ENCODE data around the gene C16orf87.

Gene C16orf87

DNA sequence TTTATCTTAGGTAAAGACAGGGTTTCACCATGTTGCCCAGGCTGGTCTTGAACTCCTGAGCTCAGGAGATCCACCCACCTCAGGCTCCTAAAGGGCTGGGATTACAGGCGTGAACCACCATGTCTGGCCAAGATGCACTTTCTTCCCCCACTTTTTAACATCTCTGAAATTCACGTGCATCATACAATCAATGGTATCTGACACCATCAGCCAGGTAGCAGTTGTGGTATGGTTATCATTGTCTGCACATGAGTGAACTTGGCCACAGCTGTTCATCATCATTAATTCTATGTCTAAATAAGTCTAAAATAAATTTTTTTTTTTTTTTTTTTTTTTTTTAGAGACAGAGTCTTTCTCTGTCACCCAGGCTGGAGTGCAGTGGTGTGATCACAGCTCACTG is 48.7 kb downstream of the C16orf87 start:
- in situ Hi-C loops (cut with HindIII; ENCODE audit: low pct_ligation_motif_present, low pct_unique_long_range_greater_than_20kb, low sequenced_read_pairs) = no loop called here
- DNase-seq = no peak

DNA sequence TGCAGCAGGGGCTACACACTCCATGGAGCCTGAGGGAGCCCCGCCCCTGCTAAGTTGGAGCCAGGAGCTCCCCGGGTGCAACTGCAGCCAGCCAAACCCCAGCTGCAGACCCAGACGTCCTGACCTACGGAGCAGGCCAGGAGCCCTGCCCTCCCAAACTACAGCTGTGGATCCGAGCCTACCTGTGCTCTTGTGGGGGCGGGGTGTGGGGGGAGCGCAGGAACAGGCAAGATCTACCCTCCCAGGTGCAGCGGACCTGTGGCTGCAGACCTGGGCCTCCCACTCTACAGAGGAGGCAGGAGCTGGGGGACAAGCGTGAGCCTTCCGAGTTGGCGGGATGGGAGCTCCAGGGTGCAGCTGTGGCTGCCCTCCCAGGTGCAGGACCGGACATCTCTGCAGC is 53.2 kb downstream of the C16orf87 start:
- in situ Hi-C loops (cut with HindIII; ENCODE audit: low pct_ligation_motif_present, low pct_unique_long_range_greater_than_20kb, low sequenced_read_pairs) = no loop called here
- DNase-seq = no peak

DNA sequence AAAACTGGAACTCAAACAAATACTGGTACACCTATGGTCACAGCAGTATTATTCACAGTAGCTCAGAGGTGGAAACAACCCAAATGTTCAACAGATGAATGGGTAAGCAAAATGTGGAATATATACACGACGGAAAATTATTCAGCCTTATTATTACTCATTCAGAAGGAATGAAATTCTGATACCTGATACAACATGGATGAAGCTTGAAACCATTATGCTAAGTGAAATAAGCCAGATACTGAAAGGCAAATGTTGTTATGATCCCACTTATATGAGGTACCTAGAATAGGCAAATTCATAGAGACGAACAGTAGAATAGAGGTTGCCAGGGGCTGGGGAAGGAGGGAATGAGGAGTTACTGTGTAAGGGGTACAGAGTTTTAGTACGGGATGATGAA is 55.8 kb downstream of the C16orf87 start:
- DNase-seq = no peak
- in situ Hi-C loops (cut with HindIII; ENCODE audit: low pct_ligation_motif_present, low pct_unique_long_range_greater_than_20kb, low sequenced_read_pairs) = no loop called here

DNA sequence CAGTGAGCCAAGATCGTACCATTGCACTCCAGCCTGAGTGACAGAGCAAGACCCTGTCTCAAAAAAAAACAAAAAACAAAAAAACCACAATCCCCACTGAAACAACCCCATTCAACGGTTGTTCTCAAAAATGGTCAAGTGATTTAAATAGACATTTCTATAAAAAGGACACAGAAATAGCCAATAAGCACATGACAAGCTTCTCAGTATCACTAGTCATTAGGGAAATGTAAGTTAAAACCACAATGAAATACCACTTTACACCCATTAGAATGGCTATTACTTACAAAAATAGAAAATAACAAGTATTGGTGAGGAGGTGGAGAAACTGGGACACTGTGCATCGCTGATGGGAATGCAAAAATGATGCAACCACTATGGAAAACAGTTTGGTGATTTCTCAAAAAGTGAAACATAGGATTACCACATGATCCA is 56.2 kb downstream of the C16orf87 start:
- in situ Hi-C loops (cut with HindIII; ENCODE audit: low pct_ligation_motif_present, low pct_unique_long_range_greater_than_20kb, low sequenced_read_pairs) = no loop called here
- DNase-seq = no peak

DNA sequence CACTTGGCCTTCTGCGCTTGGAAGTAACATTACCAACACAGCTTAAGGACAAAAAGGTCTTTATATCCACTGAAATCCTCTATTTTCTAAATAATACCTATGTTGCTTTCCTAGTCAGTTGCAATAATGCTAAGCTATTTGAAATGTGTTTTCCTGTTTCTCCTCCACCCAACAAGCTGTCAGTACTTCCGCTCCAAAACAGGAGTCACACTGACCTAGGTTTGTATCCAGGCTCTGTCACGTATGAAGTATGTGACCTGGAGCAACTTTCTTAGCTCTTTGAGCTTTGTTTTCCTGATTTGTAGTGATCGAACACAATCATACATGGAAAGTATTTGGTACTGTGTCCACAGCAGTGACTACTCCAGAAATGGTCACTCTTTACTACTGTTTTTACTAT is 58.5 kb downstream of the C16orf87 start:
- in situ Hi-C loops (cut with HindIII; ENCODE audit: low pct_ligation_motif_present, low pct_unique_long_range_greater_than_20kb, low sequenced_read_pairs) = no loop called here
- DNase-seq = no peak

DNA sequence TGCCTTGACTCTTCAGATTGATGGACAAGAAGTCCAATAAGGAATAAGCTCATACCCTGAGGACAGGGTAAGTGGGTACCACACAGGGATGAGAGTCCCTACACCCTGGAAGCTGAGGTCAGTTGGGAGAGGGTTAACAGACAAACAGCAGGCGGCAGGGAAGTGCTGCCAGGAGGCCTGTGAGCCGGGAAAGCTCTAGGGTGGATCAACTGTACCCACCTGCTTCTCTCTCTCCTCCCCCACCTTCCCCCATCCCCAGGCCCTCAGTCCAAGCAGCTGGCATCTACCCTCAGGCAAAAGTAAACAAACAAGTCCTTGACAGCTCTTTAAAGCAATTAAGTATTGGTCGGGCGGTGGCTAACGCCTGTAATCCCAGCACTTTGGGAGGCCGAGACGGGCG is 62.2 kb downstream of the C16orf87 start:
- DNase-seq = no peak

DNA sequence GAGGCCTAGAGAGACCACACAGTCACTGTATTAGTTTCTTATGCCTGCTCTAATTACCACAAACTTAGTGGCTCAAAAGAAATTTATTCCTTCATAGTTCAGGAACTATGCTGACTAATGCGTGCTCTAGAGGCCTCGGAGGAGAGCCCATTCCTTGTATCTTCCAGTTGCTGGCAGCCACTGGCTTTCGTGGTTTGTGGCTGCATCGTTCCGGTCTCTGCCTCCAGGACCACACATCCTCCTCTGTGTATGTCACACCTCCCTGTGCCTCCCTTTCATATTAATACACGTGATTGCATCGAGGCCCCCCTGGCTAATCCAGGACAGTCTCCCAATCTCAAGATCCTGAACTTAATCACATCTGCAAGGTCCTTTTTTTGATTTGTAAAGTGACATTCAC is 65.9 kb downstream of the C16orf87 start:
- in situ Hi-C loops (cut with HindIII; ENCODE audit: low pct_ligation_motif_present, low pct_unique_long_range_greater_than_20kb, low sequenced_read_pairs) = no loop called here
- DNase-seq = peak; percentile 30

More for the DNA sequence above, 62.2 kb downstream of the C16orf87 start:
- in situ Hi-C loops (cut with HindIII; ENCODE audit: low pct_ligation_motif_present, low pct_unique_long_range_greater_than_20kb, low sequenced_read_pairs) = no loop called here

DNA sequence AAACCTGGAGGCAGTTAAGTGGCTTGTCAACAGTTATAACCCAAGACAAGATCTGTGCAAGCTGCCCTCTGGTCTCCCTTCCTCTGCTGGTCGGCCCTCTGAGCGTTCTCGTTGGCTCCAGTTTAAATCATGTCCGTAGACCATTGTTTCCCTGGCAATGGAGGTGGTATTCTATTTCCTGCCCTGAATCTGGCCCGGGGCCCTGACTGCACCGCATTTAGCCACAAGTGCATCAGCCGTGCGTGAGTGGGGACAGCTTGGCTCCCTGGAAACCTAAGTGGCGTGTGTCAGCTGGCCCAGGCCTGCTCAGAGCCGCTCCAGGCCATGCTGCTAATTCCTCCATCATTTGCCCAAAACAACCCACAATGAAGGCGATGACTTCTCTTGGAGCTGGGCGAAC is 67.8 kb downstream of the C16orf87 start:
- in situ Hi-C loops (cut with HindIII; ENCODE audit: low pct_ligation_motif_present, low pct_unique_long_range_greater_than_20kb, low sequenced_read_pairs) = no loop called here
- no peak for DNase-seq

DNA sequence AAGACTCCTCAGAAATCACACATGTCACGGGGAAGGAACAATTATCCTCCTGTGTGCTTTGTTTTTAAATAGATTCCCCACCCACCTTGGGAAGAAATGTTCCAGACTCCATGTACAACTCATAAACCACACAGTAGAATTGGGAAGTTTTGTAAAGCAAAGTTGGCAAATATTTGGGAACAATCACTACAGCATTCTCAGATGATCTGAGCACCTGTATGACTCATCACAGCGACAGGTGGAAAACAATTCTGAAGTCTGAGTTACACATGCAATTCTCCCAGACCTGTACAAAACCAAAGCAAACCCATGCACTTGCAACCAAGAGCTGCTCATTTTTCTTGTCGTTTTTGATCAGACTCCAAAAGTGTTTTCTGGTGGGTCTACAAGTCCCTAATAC is 68.4 kb downstream of the C16orf87 start:
- in situ Hi-C loops (cut with HindIII; ENCODE audit: low pct_ligation_motif_present, low pct_unique_long_range_greater_than_20kb, low sequenced_read_pairs) = no loop called here
- DNase-seq = no peak

DNA sequence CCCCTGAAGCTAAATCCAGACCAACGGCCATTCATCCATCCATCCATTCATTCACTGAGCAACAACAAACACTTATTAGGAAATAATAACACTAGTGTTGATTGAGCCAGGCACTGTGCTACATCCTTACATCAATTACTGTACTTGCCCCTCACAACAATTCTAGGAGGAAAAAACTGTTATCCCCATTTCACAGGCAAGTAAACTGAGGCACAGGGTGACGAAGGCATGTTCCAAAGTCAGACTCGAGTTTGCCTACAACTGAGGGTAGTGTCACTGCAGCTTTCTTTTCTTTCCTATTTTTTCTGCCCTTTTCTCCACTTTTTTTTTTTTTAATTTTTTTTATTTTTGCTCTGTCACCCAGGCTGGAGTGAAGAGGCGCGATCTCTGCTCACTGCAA is 71.7 kb downstream of the C16orf87 start:
- no peak for DNase-seq
- in situ Hi-C loops (cut with HindIII; ENCODE audit: low pct_ligation_motif_present, low pct_unique_long_range_greater_than_20kb, low sequenced_read_pairs) = no loop called here

DNA sequence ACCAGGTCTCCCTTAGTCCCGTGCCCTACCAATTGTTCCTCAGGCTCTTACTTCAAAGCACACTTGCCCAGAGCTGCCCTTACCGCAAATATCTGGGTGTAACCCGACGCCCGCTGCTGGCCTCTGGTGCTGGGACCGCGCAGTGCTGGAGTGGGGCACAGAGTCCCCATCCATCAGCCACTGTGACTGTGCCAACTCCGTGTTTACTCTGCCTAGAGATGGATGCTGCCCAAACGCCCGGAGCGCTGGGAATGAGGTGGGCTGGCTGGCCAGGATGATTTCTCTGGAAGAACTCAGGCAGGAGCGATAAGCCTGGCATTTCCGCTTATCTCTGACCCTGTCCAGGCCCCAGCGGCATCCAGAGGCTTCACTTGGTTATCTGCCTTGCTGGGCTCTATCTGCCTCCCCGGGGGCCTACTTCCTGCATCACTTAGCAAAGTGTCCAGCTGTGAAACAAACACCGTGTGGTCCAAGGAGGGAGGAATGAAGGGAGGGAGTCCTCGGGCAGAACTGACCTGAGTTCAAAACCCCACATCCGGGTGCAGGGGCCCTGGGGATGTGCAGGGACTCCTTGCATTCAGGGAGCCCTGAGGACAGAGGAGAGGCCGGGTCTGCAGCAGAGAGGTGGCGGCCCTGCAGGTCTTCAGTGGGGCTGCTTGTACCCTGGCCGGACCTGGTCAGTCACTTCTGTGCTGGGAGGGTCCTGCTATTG is 73.5 kb downstream of the C16orf87 start:
- in situ Hi-C loops (cut with HindIII; ENCODE audit: low pct_ligation_motif_present, low pct_unique_long_range_greater_than_20kb, low sequenced_read_pairs) = no loop called here
- no peak for DNase-seq

DNA sequence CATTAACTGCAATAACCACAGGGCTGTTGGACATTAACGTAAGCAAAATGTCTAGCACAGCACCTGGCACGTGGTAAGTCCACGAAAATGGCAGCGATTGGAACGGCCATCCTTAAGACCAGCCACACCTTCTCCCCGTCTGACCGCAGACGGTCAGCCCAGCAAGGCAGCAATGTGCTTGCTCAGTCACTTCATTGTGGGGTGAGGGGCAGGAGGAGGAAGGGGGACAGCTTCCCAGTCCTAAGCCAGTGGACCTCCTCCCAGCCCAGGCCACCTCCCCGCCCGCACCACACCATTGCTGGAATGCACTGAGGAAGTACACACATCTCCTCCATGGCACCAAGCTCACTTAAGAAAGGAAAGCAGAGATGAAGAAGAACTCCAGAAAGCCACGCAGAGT is 74.2 kb downstream of the C16orf87 start:
- in situ Hi-C loops (cut with HindIII; ENCODE audit: low pct_ligation_motif_present, low pct_unique_long_range_greater_than_20kb, low sequenced_read_pairs) = no loop called here
- DNase-seq = no peak

DNA sequence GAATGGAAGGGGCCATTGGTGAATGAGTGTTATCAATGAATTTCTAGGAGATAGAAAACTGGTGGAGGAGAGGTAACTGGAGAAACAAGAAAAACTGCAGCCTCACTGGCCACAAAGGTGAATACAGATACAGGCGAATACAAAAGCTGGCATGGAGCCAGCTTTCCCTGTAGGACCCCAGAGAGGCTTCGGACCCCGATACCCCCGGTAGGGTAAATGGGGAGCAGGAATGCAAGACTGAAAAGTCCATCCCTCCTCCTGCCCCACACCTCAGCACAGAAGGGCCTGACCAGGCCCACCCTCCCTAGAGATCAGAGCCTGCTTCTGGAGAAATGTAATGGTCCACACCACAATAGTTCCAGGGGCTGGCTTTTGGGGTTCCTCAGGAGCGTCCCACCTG is 78.0 kb downstream of the C16orf87 start:
- in situ Hi-C loops (cut with HindIII; ENCODE audit: low pct_ligation_motif_present, low pct_unique_long_range_greater_than_20kb, low sequenced_read_pairs) = no loop called here
- no peak for DNase-seq

DNA sequence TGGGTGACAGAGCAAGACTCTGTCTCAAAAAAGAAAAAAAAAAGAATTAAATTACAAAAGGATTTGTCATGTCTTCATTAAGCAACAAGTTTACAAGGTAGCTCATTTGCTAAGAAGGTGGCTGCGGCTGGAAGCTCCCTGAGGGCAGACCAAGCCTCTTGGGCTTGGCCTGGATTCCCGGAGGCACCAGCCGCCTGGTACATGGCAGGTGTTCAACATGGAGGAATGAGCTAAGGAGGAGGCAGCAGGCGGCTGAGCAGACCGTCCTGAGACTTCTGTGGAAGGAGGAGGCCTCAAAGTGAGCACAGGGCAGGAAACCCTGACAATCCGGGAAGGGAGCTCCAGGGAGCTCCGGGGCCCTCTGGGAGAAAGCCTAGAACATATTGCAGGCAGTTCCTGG is 79.6 kb downstream of the C16orf87 start:
- in situ Hi-C loops (cut with HindIII; ENCODE audit: low pct_ligation_motif_present, low pct_unique_long_range_greater_than_20kb, low sequenced_read_pairs) = no loop called here
- DNase-seq = no peak

DNA sequence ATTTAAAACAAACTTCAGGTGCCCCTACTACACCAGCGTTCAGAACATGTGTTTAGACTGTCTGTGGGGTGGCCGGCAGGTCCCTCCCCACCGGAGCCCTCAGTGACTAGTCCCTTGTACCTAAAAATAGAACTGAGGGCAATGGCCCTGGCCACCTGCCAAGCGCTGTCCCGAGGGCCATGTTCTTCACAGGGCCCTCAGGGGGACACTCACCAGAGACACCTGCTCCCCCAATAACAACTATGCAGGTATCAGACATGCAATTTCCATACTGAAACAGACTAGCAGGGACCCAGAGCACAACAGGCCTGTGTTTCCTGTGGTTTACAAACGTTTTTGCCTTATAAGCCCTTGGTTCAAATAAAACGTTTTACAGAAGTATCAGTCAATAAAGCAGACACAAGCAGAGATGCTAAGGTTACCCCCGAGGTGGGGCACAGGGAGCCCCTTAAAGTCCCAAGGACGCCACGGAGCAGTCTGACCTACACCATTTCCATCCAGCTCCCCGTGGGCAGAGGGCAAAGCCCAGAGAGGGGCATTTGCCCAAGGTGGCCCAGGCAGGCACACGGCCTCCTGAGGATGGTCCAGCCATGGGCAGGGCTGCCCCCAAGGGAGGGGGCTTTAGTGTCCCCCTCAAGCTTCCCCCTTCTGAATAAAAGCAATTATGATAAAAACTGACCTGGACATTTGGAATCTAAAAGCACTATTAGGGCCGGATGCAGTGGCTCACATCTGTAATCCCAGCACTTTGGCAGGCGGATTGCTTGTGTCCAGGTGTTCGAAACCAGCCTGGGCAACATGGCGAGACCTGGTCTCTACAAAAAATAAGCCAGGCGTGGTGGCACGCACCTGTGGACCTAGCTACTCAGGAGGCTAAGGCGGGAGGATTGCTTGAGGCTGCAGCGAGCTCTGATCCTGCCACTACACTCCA is 81.9 kb downstream of the C16orf87 start:
- no peak for DNase-seq
- in situ Hi-C loops (cut with HindIII; ENCODE audit: low pct_ligation_motif_present, low pct_unique_long_range_greater_than_20kb, low sequenced_read_pairs) = no loop called here

DNA sequence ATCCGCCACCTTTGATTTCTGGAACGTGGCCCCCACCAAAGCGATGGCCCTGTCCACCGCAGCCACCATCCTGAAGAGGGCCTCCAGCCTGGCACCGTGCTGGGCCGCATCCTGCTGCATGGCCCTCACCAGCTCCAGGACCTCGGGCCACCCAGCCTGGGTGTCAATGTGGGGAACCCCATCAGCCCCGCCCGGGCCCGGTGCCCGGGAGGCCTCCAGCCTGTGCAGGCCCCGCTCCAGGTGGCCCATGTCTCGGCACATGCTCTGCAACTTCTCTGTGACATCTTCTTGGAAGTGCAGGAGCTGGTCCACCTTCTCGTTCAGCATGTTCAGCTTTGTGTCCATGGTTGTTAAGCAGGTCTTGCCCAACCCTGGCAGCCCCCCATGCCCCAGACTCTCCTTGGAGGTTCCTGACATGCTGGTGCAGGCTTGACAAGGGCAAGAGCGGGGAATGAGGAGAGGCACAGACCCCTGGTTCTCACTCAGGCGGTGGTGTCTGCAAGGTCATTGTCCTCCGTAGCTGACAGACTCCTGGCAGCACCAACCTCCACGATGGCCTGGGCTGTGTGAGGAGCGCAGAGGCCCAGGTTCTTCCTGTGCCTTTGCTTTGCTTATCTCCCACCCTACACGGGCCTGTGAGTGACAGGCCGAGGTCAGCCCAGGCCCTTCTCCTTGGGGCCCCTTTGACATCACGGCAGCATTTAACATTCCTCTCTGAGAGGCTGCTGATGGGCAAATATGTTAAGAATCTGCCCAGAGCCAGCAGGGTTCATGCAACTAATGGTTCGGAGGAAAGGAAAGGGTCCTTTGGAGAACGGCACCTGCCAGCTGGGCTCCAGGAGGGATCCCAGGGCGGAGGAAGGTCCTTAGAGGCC is 83.0 kb downstream of the C16orf87 start, which contains the start of gene MYLK3:
Gene MYLK3 (minus strand): TSS at position 568 of the 875 bp plus-strand sequence. CDS start 151 bp downstream, at position 417.
- in situ Hi-C loops (cut with HindIII; ENCODE audit: low pct_ligation_motif_present, low pct_unique_long_range_greater_than_20kb, low sequenced_read_pairs) = no loop called here
- no peak for DNase-seq

DNA sequence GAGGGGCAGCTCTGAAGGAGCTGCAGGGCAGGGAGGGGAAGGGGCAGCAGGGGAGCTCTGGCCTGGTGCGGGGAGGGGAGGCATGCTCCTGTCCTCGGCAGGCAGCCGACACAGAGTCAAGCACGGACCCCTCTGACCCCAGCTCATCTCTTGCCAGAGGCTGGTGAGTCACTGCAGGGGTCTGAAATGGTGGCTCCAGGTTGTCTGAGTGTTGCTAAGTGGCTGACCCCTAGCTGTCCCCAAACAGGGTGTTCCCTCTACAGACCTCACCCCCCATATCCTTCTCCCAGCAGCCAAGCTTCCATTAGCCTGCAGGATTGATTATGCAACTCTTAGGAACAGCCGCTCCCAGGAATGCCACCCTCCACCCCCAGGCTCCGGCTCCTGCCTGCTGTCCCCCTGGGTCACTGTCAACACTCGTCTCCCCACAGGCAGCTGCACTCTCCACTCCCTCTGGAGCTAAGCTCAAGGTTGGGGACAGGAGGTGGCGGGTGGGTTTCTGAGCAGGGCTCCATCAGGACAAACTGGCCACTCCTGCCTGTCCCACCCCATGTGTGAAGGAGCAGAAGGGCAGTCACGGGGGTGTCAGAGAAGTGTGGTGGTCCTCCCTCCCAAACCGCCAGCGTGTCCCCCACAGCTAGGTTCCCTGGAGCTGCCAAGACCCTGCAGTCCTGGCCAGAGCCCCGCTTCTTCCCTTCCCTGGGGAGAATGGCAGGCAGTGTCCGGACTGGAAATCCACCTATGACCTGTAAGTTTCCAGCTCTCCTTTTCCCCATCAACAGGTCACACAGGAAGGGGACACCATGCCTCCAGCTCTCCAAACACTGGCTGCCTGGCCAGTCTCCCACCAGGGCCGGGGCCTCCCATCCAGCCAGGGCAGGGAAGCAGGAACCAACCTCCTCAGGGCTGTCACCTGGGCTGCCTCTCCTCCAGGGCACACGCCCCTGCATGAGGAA is 83.9 kb downstream of the C16orf87 start:
- DNase-seq = no peak
- in situ Hi-C loops (cut with HindIII; ENCODE audit: low pct_ligation_motif_present, low pct_unique_long_range_greater_than_20kb, low sequenced_read_pairs) = no loop called here

Data from ACHN (cell line).